NCI-H2196 (cell line): Measurements from ENCODE around the gene MESD.

Experiments used
- DNase-seq: peaks from one replicate; lab custom pipeline; 2025; ENCODE audit not compliant: unreplicated experiment; lab: John Stamatoyannopoulos, UW

The MESD gene

DNA sequence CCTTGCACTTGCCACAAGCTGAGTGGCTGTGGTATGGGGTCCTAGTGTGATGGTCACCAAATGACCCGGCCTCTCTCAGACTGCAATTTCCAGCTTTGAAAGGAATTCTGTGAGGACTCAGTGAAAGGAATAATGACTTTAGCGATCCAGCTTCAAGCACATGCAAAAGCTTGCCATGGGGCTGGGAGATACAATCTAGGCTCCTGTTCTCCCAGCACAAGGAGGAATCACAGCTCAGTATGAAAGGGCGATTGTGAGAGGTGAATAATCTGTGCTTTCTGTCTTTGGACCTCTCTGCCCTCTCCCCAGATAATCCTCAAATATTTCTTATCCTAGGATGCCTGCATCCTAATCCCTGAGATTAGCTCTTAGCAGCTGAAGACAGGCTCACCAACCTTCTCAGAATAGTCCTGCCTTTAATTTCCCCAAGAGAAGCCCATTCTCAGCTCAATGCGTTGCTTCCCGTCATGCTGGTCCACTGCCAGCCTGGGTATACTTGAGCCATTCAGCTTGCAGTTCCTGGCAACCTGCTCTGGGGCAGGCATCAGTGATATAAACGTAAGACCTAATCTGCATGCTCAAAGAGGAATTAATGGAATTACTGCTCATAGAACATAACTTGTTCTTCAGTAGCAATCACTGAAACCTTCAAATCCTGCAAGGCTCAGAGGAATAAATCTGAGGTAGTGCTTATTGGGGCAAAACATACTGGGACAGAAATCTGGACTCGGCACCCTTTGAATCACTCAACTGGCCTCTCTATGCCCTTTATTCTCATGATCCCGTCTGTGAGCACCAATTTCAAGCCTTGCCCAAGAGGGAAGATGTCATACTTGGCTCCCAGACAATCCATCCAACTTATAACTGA is 26.2 kb upstream of the MESD start:
- DNase-seq = no peak

- DNase-seq = no peak
Observed at GRCh38 chr15:81014446-81015093, 25.0 kb upstream of the MESD start.

DNA sequence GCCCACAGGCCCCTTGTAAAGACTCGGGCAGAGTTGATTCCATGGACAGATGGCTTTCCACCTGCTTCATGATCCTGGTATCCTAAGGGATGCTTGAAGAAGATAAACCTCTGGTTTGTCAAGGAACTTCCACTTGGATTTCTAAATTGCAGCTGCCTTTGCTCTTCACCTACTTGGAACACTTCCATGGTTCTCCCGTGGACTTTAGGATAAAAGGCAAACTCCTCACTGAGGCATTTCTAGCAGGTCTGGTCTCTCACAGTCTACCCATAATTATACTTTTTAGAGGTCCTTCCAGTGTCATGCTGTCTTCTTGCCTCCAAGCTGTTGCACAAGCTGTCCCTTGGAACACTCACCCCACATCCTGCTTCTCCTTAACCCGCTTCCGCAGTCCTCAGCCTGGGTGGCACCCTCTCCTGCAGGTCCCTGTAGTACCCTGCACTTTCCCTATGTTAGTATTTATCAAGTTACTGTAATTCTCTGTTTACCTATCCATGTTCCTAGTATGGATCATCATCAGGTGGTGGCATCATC is 23.8 kb upstream of the MESD start:
- no peak for DNase-seq

GRCh38 chr15:81012588-81012987 is 23.0 kb upstream of the MESD start:
- DNase-seq = no peak

DNA sequence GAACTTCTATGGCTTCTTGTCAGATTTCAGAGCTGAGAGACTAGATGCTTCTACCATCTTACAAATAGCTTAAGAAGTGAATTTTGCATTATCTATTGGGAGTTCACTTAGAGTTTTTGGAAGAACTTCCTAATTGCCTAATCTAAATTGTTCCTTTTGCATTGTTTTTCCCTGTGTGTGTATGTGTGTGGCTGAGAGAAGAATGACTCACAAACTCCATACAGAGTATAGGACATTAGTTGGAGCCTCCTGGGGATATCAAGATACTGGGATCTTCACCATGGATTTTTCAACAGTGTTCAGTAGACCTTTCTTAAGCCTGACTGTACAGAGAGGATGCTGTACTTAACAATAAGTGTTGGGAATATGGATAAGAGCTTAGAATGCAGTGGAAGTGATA is 22.0 kb upstream of the MESD start:
- DNase-seq = no peak

GRCh38 chr15:81010086-81010485 is 20.5 kb upstream of the MESD start:
- DNase-seq = no peak

GRCh38 chr15:81008312-81008711 is 18.7 kb upstream of the MESD start:
- DNase-seq = no peak

GRCh38 chr15:81007428-81008064 is 17.9 kb upstream of the MESD start:
- DNase-seq = no peak

GRCh38 chr15:81006124-81006523 is 16.5 kb upstream of the MESD start:
- no peak for DNase-seq

DNA sequence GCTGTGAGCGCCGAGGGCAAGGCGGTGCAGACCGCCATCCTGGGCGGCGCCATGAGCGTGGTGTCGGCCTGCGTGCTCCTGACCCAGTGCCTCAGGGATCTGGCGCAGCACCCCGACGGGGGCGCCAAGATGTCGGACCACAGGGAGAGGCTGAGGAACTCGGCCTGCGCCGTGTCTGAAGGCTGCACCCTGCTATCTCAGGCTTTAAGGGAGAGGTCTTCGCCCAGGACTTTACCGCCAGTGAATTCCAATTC is 13.4 kb upstream of the MESD start:
- no peak for DNase-seq

DNA sequence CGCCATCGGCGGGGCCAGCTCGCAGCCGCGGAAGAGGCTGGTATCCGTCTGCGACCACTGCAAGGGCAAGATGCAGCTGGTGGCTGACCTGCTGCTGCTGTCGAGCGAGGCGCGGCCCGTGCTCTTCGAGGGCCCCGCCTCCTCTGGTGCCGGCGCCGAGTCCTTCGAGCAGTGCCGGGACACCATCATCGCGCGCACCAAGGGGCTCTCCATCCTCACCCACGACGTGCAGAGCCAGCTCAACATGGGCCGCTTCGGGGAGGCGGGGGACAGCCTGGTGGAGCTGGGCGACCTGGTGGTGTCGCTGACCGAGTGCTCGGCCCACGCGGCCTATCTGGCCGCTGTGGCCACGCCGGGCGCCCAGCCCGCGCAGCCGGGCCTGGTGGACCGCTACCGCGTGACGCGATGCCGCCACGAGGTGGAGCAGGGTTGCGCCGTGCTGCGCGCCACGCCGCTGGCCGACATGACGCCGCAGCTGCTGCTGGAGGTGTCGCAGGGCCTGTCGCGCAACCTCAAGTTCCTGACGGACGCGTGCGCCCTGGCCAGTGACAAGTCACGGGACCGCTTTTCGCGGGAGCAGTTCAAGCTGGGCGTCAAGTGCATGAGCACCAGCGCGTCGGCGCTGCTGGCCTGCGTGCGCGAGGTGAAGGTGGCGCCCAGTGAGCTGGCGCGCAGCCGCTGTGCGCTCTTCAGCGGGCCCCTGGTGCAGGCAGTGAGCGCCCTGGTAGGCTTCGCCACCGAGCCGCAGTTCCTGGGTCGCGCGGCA is 12.9 kb upstream of the MESD start:
- no peak for DNase-seq

DNA sequence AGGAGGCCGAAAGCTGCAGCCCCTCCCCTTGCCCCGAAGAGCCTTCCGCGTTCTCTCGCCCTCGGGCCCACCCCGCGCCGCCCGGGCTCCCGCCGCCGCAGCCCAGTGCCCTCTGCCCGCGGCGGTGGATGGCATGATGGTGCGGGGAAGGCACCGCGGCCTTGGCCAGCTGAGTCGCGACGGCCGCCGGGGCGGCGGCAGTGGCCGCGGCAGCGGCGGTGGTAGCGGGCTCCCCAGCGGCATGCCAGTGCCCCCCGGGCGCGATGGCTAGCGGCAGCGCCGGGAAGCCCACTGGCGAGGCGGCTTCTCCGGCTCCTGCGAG is 12.4 kb upstream of the MESD start:
- DNase-seq = no peak

DNA sequence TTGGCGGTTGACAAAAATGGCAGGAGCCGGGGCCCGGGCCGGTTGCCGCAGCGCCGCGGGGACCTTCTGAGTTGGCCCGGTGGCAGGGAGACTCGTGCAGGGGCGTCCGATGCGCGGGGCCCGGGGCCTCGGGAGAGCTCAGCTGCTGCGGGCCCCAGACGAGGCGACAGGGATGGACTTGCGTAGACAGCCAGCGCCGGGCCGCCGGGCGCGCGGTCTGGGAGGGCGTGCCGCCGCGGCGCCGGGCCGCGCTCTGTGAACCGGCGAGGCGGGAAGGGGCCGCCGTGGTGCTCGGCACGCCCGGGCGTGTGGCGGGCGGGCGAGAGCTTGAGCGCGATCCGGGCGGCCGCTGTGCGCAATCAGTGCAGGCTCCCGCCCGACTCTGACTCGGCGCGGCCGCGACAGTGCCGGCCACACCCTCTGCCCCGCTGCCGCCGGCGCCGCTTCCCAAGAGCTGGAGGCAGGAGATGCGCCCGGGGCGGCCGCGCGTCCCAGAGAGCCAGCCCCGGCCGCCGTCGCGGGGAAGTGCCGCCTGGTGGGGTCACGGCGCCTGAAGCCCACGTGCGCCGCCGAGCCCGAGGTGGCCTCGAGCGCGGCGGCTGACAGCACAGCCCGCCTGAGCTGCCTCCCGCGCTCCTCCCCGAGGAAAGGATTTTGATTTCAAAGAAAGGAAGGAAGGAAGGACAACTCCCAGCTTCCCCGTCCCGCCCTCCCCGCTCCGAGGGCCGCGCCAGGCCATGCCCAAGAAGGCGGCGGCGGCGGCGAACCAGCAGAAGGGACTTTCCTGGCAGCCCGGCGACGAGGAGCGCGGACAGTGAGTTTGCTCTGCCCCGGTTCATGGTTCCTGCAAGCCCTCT is 11.8 kb upstream of the MESD start:
- DNase-seq = no peak

DNA sequence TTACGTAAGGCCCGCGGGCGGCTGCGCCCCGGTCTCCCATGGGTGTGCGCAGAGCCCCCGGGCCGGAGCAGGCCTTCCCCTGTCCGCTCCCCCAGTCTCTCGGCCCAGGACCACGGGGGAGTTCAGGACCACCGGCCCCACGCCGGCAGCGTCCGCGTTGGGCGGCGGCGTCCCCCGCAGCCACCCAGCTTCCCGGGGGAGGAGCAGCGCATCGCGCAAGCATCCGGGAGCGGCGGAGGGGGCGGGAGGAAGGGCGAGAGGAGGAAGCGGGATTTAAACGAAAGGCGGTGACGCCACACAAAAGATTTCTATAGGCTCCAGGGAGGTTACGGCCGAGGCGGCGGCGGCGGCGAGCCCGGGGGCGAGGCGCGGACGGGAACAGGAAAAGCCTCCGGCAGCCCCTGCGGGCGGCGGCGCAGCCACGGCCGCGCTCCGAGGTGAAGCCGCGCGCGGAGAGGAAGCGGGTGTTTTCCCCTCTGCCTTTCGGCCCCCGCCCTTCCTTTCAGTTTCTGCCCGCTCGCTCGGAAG is 11.1 kb upstream of the MESD start, which contains the start of gene TLNRD1:
TLNRD1 (plus strand) TSS at position 300 of the 528 bp plus-strand sequence. CDS start 1,349 bp downstream, outside the sequence.
- peak; percentile 66 for DNase-seq

DNA sequence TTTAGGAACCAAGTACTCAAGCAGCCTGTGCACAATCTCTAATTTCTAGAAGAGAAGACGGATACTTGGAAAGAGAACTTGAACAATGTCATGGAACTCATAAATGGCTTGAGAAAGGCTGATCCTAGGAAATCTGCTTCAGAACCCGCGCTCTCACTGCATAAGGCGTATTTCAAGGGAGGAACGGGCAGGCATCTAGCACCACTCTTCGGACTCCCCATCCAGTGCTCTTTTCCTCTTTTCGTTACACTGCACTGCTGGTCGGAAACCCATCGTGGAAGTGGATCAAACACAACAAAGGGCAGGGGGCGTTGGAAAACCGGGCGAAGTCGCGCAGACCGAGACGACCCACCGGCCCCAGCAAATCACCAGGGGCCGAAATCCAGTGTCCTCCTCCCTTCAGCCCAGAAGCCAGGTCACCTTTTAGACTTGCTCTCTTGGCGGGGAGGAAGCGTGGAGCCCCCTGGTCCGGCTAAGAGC is 10.6 kb upstream of the MESD start:
- DNase-seq = no peak

DNA sequence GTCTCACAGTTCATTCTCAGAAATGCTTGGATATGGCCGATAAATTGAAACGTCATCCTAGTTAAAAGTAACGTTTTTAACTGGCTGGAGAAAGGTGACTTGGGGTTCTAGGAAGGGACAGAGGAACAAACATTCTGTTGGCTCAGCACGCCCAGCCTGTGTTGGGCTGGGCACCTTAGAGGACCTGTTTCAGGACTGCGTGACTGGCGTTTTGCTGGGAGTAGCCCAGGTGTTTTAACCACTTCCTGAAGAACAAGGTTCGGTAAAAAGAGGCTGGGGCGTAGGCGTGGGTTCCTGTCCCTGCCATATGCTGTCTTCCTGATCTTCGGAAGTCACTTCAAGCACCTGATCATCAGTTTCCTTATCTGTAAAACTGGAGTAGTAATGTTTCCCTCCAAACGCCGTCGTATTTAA is 10.0 kb upstream of the MESD start:
- DNase-seq = no peak

DNA sequence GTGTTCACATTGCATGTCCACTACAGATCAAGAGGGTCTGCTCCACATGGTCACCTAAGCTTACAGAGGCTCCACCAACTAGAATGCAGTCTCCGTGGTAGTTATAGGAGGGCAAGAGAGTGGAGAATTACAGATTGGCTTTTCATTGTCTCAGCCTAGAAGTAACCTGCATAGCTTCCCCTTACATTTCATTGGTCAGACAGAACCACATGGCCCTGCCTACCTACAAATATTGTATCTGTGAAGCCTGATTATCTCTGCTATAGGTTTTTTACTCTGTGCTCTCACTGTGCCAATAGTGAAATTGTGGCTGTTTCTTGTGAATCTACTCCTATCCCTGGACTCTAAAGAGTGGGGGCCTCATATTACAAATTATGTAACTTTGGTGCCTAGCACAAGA is 8.6 kb upstream of the MESD start:
- no peak for DNase-seq

- no peak for DNase-seq
Observed at GRCh38 chr15:80997692-80998091, 8.1 kb upstream of the MESD start.

- DNase-seq = no peak
Observed at GRCh38 chr15:80996247-80996646, 6.6 kb upstream of the MESD start.

- no peak for DNase-seq
Observed at GRCh38 chr15:80992441-80992840, 2.8 kb upstream of the MESD start.
